ENCODE measurements around the gene TGFBR2. TPM values are rescaled to one million over a fixed set of nuclear protein-coding genes. Genes with fewer than 3 reads are reported as not detected.

The TGFBR2 gene
- total RNA-seq, 3 donors from 2014 or later = 104 to 114 (median 111) TPM

DNA sequence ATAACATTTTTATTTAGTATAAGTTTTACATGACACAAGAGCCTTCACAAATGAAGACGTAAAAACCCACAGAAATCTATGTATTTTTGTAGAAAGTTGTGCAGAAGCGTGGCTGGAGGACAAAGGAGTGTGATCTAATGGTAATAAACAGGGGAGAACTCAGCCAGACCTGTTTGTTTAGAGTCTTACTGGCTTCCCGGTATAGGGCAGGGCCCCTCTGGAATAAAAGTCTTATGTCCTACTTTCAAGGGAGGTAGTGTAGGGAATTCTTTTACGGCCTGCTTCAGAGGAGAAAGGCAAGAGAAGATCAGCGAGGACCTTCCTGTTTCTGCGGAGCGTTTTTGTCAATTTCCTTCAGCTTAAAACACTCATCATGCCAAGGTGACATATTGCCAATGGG lies 103.6 kb downstream of the TGFBR2 start:
- Mint-ChIP-seq H3K36me3 (ENCODE audit: insufficient read depth) (peaks cover 2% of the 10 kb centered on the region), H3K9me3 (peaks cover 6% of the 10 kb centered on the region), H3K27me3 (ENCODE audit: low read depth) (no peaks in the 10 kb centered on the region), H3K4me3 (no peak overlapping the region), H3K4me1 (ENCODE audit: low read depth) (peaks cover 9% of the 10 kb centered on the region)
- DNase-seq (no peak), ATAC-seq (no peak)

GRCh38 chr3:30711151-30711550 lies 104.8 kb downstream of the TGFBR2 start:
- ATAC-seq (no peak), DNase-seq (no peak)
- H3K9me3 Mint-ChIP-seq = peaks cover 6% of the 10 kb centered on the region
- H3K4me3 Mint-ChIP-seq = no peak overlapping the region
- no peaks in the 10 kb centered on the region for H3K27me3 Mint-ChIP-seq (ENCODE audit: low read depth)
- H3K36me3 Mint-ChIP-seq (ENCODE audit: insufficient read depth) = peaks cover 2% of the 10 kb centered on the region
- peaks cover 9% of the 10 kb centered on the region for H3K4me1 Mint-ChIP-seq (ENCODE audit: low read depth)

DNA sequence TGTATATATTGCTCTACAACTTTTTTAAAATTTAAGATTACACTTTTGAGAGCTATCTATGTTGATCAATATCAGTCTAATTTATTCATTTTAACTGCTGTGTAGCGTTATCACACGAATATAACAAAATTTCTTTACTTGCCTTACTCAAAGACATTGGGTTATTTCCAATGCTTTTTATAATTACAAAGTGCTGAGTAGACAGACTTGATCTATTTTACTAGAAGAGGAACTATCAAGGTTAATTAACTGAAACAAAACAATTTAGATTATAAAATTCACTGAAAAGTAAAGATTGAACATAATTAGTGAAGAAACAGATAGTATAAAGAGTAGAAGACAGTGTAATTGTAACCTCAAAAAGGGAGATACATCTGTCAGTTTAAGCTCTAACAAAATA lies 105.5 kb downstream of the TGFBR2 start:
- H3K27me3 Mint-ChIP-seq (ENCODE audit: low read depth) = no peaks in the 10 kb centered on the region
- peaks cover 3% of the 10 kb centered on the region for H3K9me3 Mint-ChIP-seq
- DNase-seq (no peak), ATAC-seq (no peak)
- H3K36me3 Mint-ChIP-seq (ENCODE audit: insufficient read depth) = peaks cover 2% of the 10 kb centered on the region
- peaks cover 9% of the 10 kb centered on the region for H3K4me1 Mint-ChIP-seq (ENCODE audit: low read depth)
- no peak overlapping the region for H3K4me3 Mint-ChIP-seq

DNA sequence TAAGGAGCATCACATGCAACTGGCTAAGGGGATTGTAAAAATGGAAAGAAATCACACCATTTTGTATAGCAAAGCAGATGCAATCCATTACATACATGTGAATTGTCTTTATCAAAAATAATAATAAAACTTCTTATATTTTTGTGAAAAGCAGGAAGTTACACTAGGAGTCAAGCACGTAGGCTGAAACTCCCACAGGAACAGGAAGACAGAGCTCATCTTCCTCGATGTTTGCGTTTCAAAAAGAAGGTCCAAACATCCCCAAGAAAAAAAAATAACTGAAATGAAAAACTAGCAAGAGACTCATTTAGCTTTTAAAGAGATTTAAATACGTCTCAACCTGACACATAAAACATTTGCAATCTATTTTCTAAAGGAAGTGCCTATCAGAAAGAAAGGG lies 106.6 kb downstream of the TGFBR2 start:
- Mint-ChIP-seq H3K27me3 (ENCODE audit: low read depth) (no peaks in the 10 kb centered on the region), H3K36me3 (ENCODE audit: insufficient read depth) (no peaks in the 10 kb centered on the region), H3K9me3 (no peaks in the 10 kb centered on the region), H3K4me1 (ENCODE audit: low read depth) (peaks cover 9% of the 10 kb centered on the region), H3K4me3 (no peak overlapping the region)
- ATAC-seq (no peak), DNase-seq (no peak)

GRCh38 chr3:30713885-30714503 lies 107.6 kb downstream of the TGFBR2 start:
- ATAC-seq (no peak), DNase-seq (no peak)
- Mint-ChIP-seq H3K9me3 (no peaks in the 10 kb centered on the region), H3K27me3 (ENCODE audit: low read depth) (no peaks in the 10 kb centered on the region), H3K4me3 (no peak overlapping the region), H3K4me1 (ENCODE audit: low read depth) (peaks cover 3% of the 10 kb centered on the region), H3K36me3 (ENCODE audit: insufficient read depth) (no peaks in the 10 kb centered on the region)

GRCh38 chr3:30719536-30719935 lies 113.1 kb downstream of the TGFBR2 start:
- Mint-ChIP-seq H3K4me1 (ENCODE audit: low read depth) (no peaks in the 10 kb centered on the region), H3K27me3 (ENCODE audit: low read depth) (no peaks in the 10 kb centered on the region), H3K4me3 (no peak overlapping the region), H3K36me3 (ENCODE audit: insufficient read depth) (no peaks in the 10 kb centered on the region), H3K9me3 (no peaks in the 10 kb centered on the region)
- ATAC-seq (no peak), DNase-seq (no peak)

DNA sequence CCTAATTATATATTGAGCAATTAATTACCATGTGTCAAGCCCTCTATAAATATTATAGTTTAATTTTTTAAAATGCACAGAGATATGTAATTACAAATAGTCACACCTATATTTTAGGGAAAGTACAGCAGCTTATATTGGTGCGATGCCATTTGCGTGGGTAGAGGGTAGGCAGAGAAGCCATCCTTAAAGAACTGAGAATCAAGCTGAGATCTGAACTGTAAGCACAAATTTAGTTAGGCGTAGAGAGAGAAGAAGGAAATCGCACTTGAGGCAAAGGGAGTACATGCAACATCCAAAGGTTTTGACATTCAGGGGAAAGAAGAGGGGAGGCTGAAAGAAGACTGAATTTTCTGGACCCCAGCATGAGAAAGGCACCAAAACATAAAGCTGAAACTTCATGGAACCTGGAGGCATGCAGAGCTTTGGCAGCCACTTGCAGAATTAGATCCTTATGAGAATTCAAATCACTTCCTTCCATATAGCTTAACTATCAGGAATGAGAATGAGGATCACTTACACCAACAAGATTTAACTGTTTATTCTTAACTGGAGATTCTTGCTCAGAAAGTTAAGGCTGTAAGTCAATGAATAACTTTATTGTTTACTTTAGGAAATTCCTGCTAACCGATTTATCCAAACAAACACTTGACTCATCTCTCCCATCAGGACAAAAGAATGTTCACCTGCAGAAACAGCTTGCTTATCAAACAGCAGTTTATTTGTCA lies 114.3 kb downstream of the TGFBR2 start:
- no peak overlapping the region for H3K4me3 Mint-ChIP-seq
- no peaks in the 10 kb centered on the region for H3K4me1 Mint-ChIP-seq (ENCODE audit: low read depth)
- H3K27me3 Mint-ChIP-seq (ENCODE audit: low read depth) = no peaks in the 10 kb centered on the region
- no peak for ATAC-seq
- H3K9me3 Mint-ChIP-seq = no peaks in the 10 kb centered on the region
- no peak for DNase-seq
- no peaks in the 10 kb centered on the region for H3K36me3 Mint-ChIP-seq (ENCODE audit: insufficient read depth)

- ATAC-seq (no peak), DNase-seq (no peak)
- H3K4me1 Mint-ChIP-seq (ENCODE audit: low read depth) = no peaks in the 10 kb centered on the region
- H3K4me3 Mint-ChIP-seq = no peak overlapping the region
- H3K36me3 Mint-ChIP-seq (ENCODE audit: insufficient read depth) = no peaks in the 10 kb centered on the region
- no peaks in the 10 kb centered on the region for H3K9me3 Mint-ChIP-seq
- H3K27me3 Mint-ChIP-seq (ENCODE audit: low read depth) = no peaks in the 10 kb centered on the region
These were observed 114.9 kb downstream of the TGFBR2 start for GRCh38 chr3:30721314-30721634.

DNA sequence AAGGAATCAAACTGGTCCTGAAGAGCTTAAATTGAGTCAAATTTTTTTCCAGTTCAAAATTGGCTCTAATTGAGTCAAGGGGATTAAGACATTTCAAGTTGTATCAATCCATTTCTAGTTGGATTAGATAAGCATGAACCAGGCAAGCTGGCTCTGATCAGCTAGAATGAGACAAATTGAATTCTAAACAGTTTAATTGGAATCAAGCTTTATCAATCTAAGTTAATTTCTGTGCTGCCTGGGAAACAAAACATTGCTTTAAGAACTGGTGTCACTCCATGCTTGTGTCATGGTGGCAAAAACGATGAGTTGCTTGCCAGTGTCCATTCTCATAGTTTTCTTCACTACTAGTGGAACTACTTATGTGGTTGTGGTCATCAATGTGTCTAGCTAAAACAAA lies 116.8 kb downstream of the TGFBR2 start:
- Mint-ChIP-seq H3K27me3 (ENCODE audit: low read depth) (no peaks in the 10 kb centered on the region), H3K36me3 (ENCODE audit: insufficient read depth) (no peaks in the 10 kb centered on the region), H3K9me3 (no peaks in the 10 kb centered on the region), H3K4me1 (ENCODE audit: low read depth) (no peaks in the 10 kb centered on the region), H3K4me3 (no peak overlapping the region)
- ATAC-seq (no peak), DNase-seq (no peak)

- Mint-ChIP-seq H3K27me3 (ENCODE audit: low read depth) (no peaks in the 10 kb centered on the region), H3K4me3 (no peak overlapping the region), H3K4me1 (ENCODE audit: low read depth) (peaks cover 10% of the 10 kb centered on the region), H3K9me3 (no peaks in the 10 kb centered on the region), H3K36me3 (ENCODE audit: insufficient read depth) (no peaks in the 10 kb centered on the region)
- DNase-seq (no peak), ATAC-seq (no peak)
These were observed 118.5 kb downstream of the TGFBR2 start for GRCh38 chr3:30724863-30725262.

GRCh38 chr3:30728143-30728542 lies 121.7 kb downstream of the TGFBR2 start:
- H3K4me1 Mint-ChIP-seq (ENCODE audit: low read depth) = peaks cover 22% of the 10 kb centered on the region

DNA sequence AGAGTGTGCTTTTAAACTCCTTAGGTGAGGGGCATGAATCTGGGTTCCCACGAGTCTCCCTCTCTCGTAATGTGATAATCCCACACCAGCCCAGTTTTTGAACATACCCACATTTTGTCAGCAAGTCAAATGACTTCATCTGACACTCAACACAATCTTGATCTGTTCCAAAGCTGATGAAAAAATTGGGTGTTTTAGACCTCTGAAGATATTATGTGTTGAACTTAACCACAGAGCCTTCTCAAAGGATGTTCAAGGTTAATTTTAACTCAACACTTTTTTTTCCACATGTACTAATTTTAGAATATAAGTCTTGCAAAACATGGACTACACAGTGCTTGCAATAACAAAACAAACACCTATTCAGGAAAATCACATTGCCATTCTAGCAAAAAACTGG lies 123.1 kb downstream of the TGFBR2 start:
- Mint-ChIP-seq H3K36me3 (ENCODE audit: insufficient read depth) (no peaks in the 10 kb centered on the region), H3K4me1 (ENCODE audit: low read depth) (peaks cover 29% of the 10 kb centered on the region), H3K27me3 (ENCODE audit: low read depth) (no peaks in the 10 kb centered on the region), H3K9me3 (no peaks in the 10 kb centered on the region), H3K4me3 (no peak overlapping the region)
- no peak for ATAC-seq
- no peak for DNase-seq

More at GRCh38 chr3:30728143-30728542, 121.7 kb downstream of the TGFBR2 start:
- Mint-ChIP-seq H3K4me3 (no peak overlapping the region), H3K27me3 (ENCODE audit: low read depth) (no peaks in the 10 kb centered on the region), H3K36me3 (ENCODE audit: insufficient read depth) (no peaks in the 10 kb centered on the region), H3K9me3 (no peaks in the 10 kb centered on the region)
- ATAC-seq (no peak), DNase-seq (no peak)

DNA sequence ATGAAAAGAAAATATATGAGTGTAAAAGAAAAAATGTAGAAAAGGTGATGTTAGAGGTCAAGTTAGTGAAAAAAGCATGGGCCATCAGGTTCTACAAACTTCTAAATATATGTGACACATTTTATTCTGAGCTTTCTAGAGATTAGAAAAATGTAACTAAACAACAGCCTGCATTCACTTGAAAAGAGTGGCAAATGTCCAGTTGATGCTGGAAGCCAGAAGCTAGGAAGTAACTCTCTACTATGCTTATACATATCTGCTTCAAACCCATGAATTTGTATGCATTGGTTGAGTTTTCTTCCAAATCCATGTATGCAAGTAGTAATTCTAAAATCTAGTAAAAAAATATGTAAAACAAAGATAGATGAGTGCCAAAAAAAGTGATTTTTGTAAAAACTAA lies 123.5 kb downstream of the TGFBR2 start:
- no peaks in the 10 kb centered on the region for H3K9me3 Mint-ChIP-seq
- peaks cover 33% of the 10 kb centered on the region for H3K4me1 Mint-ChIP-seq (ENCODE audit: low read depth)
- ATAC-seq = no peak

DNA sequence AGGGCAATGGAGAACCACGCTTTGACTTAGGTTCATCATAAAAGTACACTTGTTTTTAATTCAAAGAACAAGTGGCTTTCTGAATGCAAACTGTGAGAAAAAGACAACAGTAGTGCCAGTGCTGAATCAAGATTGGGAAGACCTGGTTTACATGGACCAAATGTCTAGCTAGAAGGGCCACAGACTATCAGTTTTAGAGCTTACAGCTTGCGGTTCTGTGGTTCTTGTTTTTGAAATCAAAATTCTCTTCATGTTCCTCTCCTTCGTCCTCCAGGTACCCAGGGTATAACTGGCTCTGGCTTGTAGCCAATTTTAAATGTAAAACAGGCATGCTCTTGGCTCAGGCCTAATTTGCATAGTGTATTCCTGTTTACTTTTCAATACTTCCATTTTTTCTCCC lies 124.6 kb downstream of the TGFBR2 start:
- peaks cover 33% of the 10 kb centered on the region for H3K4me1 Mint-ChIP-seq (ENCODE audit: low read depth)
- no peaks in the 10 kb centered on the region for H3K27me3 Mint-ChIP-seq (ENCODE audit: low read depth)
- no peaks in the 10 kb centered on the region for H3K36me3 Mint-ChIP-seq (ENCODE audit: insufficient read depth)
- no peak overlapping the region for H3K4me3 Mint-ChIP-seq
- DNase-seq (no peak), ATAC-seq (no peak)
- no peaks in the 10 kb centered on the region for H3K9me3 Mint-ChIP-seq

More for the DNA sequence above, 123.5 kb downstream of the TGFBR2 start:
- Mint-ChIP-seq H3K27me3 (ENCODE audit: low read depth) (no peaks in the 10 kb centered on the region), H3K36me3 (ENCODE audit: insufficient read depth) (no peaks in the 10 kb centered on the region), H3K4me3 (no peak overlapping the region)
- no peak for DNase-seq

- Mint-ChIP-seq H3K4me3 (no peak overlapping the region), H3K4me1 (ENCODE audit: low read depth) (peaks cover 33% of the 10 kb centered on the region)
These were observed 126.8 kb downstream of the TGFBR2 start for GRCh38 chr3:30733209-30733608.

More at GRCh38 chr3:30733209-30733608, 126.8 kb downstream of the TGFBR2 start:
- H3K9me3 Mint-ChIP-seq = no peaks in the 10 kb centered on the region
- H3K36me3 Mint-ChIP-seq (ENCODE audit: insufficient read depth) = no peaks in the 10 kb centered on the region
- DNase-seq (no peak), ATAC-seq (no peak)
- no peaks in the 10 kb centered on the region for H3K27me3 Mint-ChIP-seq (ENCODE audit: low read depth)

All from activated T-cell treated with anti-CD3 and anti-CD28 coated beads, Interleukin-2, amount 50 U/mL, for 4 hours (primary cell).